AG04450 (cell line): ENCODE results near the gene MPZL2. TPM values are rescaled to one million over a fixed set of nuclear protein-coding genes. Genes with fewer than 3 reads are reported as not detected.

ENCODE experiments used
- CTCF ChIA-PET: fragments of 300-600, 350-600 bp; formaldehyde crosslinking; extraction: SDS; loops from one replicate; lab custom pipeline; 2022; ENCODE audit warnings: antibody characterized with exemption, inconsistent platforms; lab: Charles Lee
- POLR2A ChIA-PET: fragments of 350-600 bp; formaldehyde crosslinking; extraction: SDS; loops from one replicate; lab custom pipeline; 2021; ENCODE audit warnings: antibody characterized with exemption, inconsistent platforms; lab: Yijun Ruan, JAX
- DNase-seq: peaks from one replicate; pipeline ENCODE4 v3.0.0-alpha.2; 2011; ENCODE audit warnings: low read depth, low spot score
- H3K27ac ChIP-seq: one replicate; pipeline ENCODE4 v1.5.1; 2012; ENCODE audit warnings: low read depth, low read length, control low read depth
- H3K27me3 ChIP-seq: one replicate; pipeline ENCODE4 v1.6.0; 2012; ENCODE audit warnings: low read length; ENCODE audit not compliant: control insufficient read depth, insufficient read depth
- H3K4me3 ChIP-seq: 2 replicates; pipeline ENCODE4 v1.5.1; 2011; ENCODE audit warnings: mild to moderate bottlenecking, low read depth, low read length, control low read depth
- H3K9me3 ChIP-seq: 2 replicates; pipeline ENCODE4 v1.5.1; 2012; ENCODE audit warnings: low read length; ENCODE audit not compliant: control insufficient read depth, insufficient read depth
- CTCF ChIP-seq: IDR thresholded peaks from 2 replicates; pipeline ENCODE4 v1.5.1; 2011; ENCODE audit warnings: low read depth, low read length, control low read depth, inconsistent platforms
- polyA plus RNA-seq: library from polyadenylated mRNA; depleted of rRNA; stranded (reverse); fragments of >200 nt; gene quantifications from 2 replicates; pipeline ENCODE4 v1.2.3, GENCODE V29; 2011

MPZL2 gene
- polyA plus RNA-seq, 1 experiment: not detected

- ChIA-PET POLR2A (no interaction called here), CTCF (no interaction called here)
- TF ChIP-seq CTCF: no peak
- no peak overlapping the region for H3K27ac ChIP-seq
- no peak overlapping the region for H3K4me3 ChIP-seq
- no peak for DNase-seq
- no peaks in the 10 kb centered on the region for H3K9me3 ChIP-seq
- peaks cover 3% of the 10 kb centered on the region for H3K27me3 ChIP-seq
These were observed 34.7 kb downstream of the MPZL2 start for GRCh38 chr11:118229274-118229847.

DNA sequence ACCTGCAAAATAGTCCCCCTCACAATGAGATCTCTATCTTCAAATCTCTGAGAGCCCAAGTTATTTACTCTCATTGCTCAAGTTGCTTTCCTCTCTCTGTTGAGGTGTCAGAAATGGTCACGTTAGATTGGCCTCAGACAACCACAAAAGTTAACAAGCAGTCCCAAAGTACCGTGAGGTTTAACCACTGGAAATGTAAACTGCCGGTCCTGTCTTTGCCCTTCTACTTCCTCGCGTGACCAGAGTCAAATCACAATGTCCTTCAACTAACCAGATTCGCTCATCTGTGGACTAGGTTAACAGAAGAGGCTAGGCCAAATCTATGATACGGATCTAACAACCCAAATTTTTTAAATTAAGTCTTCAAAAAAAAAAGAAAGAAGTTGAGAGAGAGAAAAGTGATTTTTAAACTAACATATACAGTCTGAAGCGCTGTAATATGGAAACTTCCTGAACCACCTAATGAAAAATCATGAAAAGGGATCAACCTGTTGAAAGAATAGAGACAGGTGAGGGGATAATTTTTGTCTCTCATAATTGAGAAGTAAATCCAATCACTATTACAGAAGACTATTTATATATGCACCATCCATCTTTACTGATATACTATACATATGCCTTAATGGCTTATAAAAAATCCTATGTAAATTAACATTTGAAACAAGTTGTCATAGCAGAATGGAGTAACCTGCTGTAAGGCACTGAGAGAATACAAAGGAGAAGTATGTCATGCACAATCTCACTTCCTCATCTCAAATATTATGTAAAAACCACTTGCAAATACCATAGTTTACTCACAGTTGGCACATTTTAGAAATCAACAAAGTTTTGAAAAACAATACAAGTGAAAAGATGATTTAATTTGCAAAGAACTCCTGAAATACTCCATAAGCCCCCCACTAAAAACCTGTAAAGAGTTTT lies 36.0 kb downstream of the MPZL2 start:
- Histone ChIP-seq H3K27ac (no peak overlapping the region), H3K4me3 (no peak overlapping the region), H3K27me3 (peaks cover 3% of the 10 kb centered on the region), H3K9me3 (no peaks in the 10 kb centered on the region)
- POLR2A ChIA-PET: no interaction called here
- DNase-seq: no peak
- CTCF ChIA-PET: no interaction called here
- TF ChIP-seq CTCF: no peak

DNA sequence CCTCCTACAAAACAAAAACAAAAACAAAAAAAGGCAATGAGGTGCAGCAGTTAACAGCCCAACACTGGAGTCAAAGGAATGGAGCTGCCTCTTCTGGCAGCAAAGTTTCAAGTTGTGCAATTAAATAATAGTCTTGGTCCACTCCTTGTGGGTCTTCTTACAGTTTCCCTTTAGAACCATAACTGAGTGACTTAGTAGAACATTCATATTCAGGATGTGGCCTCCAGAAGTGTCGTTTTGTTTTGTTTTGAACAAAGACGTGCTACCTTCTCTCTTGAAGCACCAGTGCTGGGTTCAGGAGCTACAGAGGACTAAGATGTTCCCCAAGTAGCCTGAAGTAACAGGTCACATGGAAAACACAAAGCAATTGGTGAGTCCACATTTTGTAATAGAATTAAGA lies 37.3 kb downstream of the MPZL2 start:
- Histone ChIP-seq H3K27ac (no peak overlapping the region), H3K9me3 (no peaks in the 10 kb centered on the region), H3K27me3 (peaks cover 3% of the 10 kb centered on the region), H3K4me3 (no peak overlapping the region)
- ChIA-PET CTCF (interaction anchor here (0.6 kb wide), 1 partner anchor 259 kb away, joined by 4 read pairs; no protein-coding TSS in a partner anchor), POLR2A (no interaction called here)
- no peak for TF ChIP-seq CTCF
- no peak for DNase-seq

- POLR2A ChIA-PET: no interaction called here
- no peak for DNase-seq
- Histone ChIP-seq H3K27ac (no peak overlapping the region), H3K4me3 (no peak overlapping the region), H3K27me3 (peaks cover 5% of the 10 kb centered on the region), H3K9me3 (no peaks in the 10 kb centered on the region)
- CTCF ChIA-PET: interaction anchor here (1.3 kb wide), 1 partner anchor 28 kb away, joined by 9 read pairs; no protein-coding TSS in a partner anchor
- TF ChIP-seq CTCF: no peak
These were observed 37.8 kb downstream of the MPZL2 start for GRCh38 chr11:118226296-118226695.
